Stimulated activated CD4-positive, alpha-beta T cell treated with anti-CD3 and anti-CD28 coated beads, Interleukin-4, amount 100 ng/mL, for 24 hours (primary cell): ENCODE data around the gene WDPCP.
"Not testable (repeated sequence)": the region's sequence is repeated elsewhere in the genome, so short reads cannot be mapped to it uniquely, and the experiment has no call there.

ENCODE experiments used
- DNase-seq: peaks from one replicate; pipeline ENCODE4 v3.0.0-alpha.2; 2020

WDPCP gene

DNA sequence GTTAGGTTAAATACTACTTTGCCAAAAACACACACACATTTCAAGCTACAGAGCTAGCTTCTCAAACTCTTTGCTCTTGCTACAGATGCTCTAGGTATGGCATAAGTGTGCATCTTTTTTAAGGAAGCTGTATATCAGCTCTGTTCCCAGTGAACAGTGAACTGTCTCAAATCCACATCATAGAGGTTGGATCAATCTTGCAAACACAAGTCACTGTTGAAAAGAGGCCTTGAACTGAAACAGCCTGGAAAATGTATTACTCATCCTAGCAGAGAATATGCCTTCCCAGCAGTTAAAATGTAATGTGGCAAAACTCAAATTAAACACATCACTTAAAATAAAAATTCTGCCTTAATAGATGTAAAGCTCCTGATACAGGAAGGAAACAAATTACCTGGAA, 151.8 kb downstream of the WDPCP start:
- no peak for DNase-seq

DNA sequence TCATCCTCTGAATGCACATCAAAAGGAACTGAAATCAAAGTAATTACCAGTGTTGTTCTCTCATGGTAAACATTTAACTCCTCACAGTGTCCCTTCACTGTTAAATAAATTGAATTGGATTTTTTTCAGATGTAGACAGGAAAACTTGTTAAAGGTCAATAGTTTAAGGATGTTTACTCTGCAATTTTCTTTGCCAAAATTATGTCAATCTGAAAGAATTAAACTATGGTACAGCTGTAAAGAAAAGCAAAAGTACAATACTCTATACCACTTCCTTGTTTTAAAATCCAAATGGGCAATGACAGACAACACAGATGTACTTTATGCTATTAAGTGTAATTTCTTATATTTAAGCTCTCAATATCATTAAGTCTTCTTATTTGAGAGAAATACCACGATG, 153.2 kb downstream of the WDPCP start:
- no peak for DNase-seq

- no peak for DNase-seq
Observed at GRCh38 chr2:63434024-63435001, 154.0 kb downstream of the WDPCP start.

DNA sequence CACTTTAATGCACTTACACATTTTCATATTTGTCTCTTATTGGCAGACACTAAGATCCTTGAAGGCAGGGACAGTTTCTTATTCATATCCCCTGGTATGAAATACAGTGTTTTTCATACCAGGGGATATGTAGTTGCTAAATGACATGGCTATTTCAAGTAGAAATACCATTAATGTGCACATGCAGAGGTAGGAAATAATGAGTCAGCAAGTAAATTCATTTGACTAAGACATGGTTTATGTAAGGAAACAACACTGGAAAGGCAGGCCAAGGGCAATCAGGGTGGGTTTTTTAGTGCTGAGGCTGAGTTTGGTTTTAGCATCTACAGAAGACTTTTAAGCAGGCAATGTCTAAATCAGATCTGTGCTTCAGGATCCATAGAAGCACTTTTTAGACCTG, 155.9 kb downstream of the WDPCP start:
- no peak for DNase-seq

DNA sequence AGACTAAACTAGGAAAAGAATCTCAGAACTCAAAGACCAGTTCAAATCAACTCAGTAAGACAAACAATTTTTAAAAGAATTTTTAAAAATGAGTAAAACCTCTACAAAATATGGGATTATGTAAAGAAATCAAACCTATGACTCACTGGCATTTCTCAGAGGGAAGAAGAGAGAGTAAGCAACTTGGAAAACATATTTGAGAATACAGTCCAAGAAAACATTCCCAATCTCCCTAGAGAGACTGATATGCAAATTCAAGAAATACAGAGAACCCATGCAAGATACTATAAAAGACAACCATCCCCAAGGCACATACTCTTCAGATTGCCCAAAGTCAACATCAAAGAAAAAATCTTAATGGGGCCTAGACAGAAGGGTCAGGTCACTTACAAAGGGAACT, 162.7 kb downstream of the WDPCP start:
- DNase-seq: no peak

GRCh38 chr2:63425079-63425416, 163.2 kb downstream of the WDPCP start:
- DNase-seq: no peak

- peak; percentile 6 for DNase-seq
Observed at GRCh38 chr2:63424329-63425078, 163.8 kb downstream of the WDPCP start.

GRCh38 chr2:63422556-63422955, 165.7 kb downstream of the WDPCP start:
- no peak for DNase-seq

DNA sequence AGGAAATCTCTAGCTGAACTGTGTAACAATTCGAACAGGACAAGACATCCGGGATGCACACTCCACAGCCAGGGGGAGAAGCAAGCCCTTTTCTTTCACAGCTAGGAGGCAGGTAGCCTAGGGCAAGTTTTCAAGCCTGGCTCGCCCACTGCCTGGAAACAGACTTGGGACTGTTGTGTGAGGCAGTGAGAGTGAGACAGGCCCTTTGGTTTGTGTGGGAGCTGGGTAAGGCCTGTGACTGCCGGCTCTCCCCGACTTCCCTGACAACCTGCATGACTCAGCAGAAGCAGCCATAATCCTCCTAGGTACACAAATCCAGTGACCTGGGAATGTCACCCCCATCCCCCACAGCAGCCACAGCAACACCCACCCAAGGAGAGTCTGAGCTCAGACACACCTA, 179.7 kb downstream of the WDPCP start:
- no peak for DNase-seq

GRCh38 chr2:63406641-63407040, 181.6 kb downstream of the WDPCP start:
- no peak for DNase-seq

- DNase-seq: no peak
Observed at GRCh38 chr2:63403820-63404219, 184.5 kb downstream of the WDPCP start.

GRCh38 chr2:63402889-63403288, 185.4 kb downstream of the WDPCP start:
- DNase-seq: not testable (repeated sequence)

DNA sequence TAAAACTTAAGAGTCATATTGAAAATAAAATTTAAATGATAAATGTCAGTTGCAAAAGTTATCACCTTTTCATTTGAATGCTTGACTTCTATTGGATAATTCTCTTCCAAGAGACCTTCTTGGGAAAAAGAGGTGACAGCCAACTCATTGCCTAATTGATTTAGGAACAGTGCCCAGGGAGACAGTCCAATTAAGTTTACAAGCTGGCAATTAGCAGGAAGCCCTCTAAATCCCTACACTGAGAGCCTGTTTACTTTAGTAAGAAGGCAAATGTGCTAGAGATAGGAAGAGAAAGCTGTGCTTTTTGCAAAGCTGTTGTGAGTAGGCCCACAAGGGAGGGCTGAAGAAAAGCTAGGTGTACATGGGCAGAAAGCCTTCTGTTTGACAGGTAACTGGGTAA, 189.1 kb downstream of the WDPCP start:
- DNase-seq: no peak

- DNase-seq: no peak
Observed at GRCh38 chr2:63379451-63379850, 208.8 kb downstream of the WDPCP start.

- no peak for DNase-seq
Observed at GRCh38 chr2:63378589-63378988, 209.7 kb downstream of the WDPCP start.

DNA sequence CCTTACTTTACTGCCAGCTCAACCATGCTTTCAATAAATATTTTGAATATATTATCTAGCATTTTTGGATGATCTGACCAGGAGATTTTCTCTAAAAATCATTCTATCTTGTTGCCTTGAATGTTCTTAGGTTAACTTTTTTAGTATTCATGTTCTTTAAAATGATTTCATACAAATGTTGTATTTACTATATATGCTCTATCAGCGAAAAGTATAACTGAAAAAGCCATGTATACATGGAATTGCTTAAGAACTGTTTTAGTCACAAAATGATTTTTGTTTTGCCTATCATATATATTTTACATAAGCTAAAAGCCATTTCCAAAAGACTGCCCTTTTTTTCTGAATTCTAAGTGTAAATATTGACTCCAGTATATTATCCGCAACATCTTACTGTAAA, 213.9 kb downstream of the WDPCP start:
- no peak for DNase-seq

- DNase-seq: no peak
Observed at GRCh38 chr2:63372549-63372948, 215.7 kb downstream of the WDPCP start.

DNA sequence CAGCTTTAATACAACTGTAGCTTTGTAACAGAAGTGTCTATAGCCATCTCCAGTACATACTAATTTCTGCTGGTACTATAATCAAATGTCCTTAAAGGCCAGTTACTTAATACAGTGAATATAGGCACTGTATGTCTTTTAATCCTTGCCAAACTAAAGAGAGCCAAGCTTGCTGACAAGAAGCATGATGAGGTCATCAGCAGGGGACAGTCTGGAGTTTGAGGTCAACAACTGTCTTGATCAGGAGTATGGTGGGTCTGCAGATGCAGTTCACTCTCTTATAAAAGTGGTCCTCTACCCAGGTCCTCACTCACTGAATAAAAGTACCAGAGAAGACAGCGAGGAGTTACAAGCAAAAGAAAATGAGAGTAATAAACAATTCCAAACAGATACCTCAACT, 219.1 kb downstream of the WDPCP start:
- DNase-seq: no peak

- no peak for DNase-seq
Observed at GRCh38 chr2:63364866-63365265, 223.4 kb downstream of the WDPCP start.

DNA sequence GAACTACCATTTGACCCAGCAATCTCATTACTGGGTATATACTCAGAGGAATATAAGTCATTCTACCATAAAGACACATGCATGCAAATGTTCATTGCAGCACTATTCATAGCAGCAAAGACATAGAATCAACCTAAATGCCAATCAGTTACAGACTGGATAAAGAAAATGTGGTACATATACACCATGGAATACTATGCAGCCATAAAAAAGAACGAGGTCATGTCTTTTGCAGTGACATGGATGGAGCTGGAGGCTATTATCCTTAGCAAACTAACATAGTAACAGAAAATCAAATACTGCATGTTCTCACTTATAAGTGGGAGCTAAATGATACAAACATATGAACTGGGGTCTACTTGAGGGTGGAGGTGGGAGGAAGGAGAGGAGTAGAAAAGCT, 230.6 kb downstream of the WDPCP start:
- not testable (repeated sequence) for DNase-seq

- DNase-seq: no peak
Observed at GRCh38 chr2:63347361-63347760, 240.9 kb downstream of the WDPCP start.

GRCh38 chr2:63346411-63346810, 241.9 kb downstream of the WDPCP start:
- no peak for DNase-seq

- DNase-seq: no peak
Observed at GRCh38 chr2:63345285-63345633, 243.0 kb downstream of the WDPCP start.

GRCh38 chr2:63344575-63345284, 243.5 kb downstream of the WDPCP start:
- no peak for DNase-seq
